Neural crest cell (in vitro differentiated cells): ENCODE data around the gene SLC7A6OS. TPM values are rescaled to one million over a fixed set of nuclear protein-coding genes. Genes with fewer than 3 reads are reported as not detected.

Source experiments
- DNase-seq: peaks from one replicate; pipeline ENCODE4 v3.0.0; 2021; ENCODE audit warnings: low read depth, mixed read lengths, low spot score
- H3K27ac Mint-ChIP-seq: one replicate; pipeline ENCODE4 v1.8.0; 2021; ENCODE audit warnings: mild to moderate bottlenecking, mixed read lengths; ENCODE audit not compliant: unreplicated experiment
- H3K27me3 Mint-ChIP-seq: 2 replicates; pipeline ENCODE4 v1.8.0; 2021; ENCODE audit warnings: low read depth, mild to moderate bottlenecking, mixed read lengths
- H3K36me3 Mint-ChIP-seq: 2 replicates; pipeline ENCODE4 v1.8.0; 2021; ENCODE audit warnings: low read depth, mild to moderate bottlenecking, mixed read lengths
- H3K4me1 Mint-ChIP-seq: 2 replicates; pipeline ENCODE4 v1.8.0; 2021; ENCODE audit warnings: mixed read lengths
- H3K4me3 Mint-ChIP-seq: one replicate; pipeline ENCODE4 v1.8.0; 2021; ENCODE audit warnings: mild to moderate bottlenecking, mixed read lengths
- H3K9me3 Mint-ChIP-seq: 2 replicates; pipeline ENCODE4 v1.8.0; 2021; ENCODE audit warnings: mixed read lengths
- total RNA-seq: library from RNA; stranded (reverse); gene quantifications from 2 replicates; pipeline ENCODE4 v1.2.1, GENCODE V29; 2021
- TF ChIP-seq, protein P1 (sequence below): fragments of 200-600 bp; sonication (generic); conservative IDR thresholded peaks from 2 replicates; pipeline ENCODE4 v1.5.0; 2021; ENCODE audit warnings: antibody characterized with exemption, mild to moderate bottlenecking

SLC7A6OS gene
- total RNA-seq, 1 donor from 2014 or later: 23.8 TPM

DNA sequence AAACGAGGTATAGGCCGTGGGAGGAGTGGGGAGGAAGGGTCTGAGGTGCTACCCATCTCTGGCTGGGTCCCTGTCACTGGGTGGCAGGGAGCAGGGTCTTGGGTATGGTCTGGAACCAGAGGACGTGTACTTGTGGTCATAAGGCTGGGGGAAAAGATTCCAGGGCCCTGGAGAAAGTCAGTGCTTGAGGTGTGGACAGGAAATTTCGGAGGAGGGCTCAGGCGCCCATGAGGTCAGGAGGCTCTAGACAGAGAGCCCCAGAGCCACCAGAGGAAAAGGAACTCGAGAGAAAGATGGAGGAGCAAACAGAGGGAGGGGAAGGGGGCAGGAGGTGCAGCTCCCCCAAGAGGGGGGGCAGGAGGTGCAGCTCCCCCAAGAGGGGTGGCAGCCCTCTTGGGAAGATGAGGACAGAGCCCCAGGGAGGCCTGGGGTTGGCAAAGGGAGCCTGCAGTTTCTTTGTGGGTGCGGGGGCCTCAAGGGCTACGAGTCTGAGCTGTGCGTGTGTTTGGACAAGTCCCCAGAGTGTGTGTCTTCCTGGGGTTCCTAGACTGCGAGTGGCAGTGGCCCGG is 47.1 kb downstream of the SLC7A6OS start:
- H3K27ac Mint-ChIP-seq: peak overlapping the region; percentile 92
- no peak for DNase-seq
- no peaks in the 10 kb centered on the region for H3K36me3 Mint-ChIP-seq
- TF ChIP-seq, protein P1, sequence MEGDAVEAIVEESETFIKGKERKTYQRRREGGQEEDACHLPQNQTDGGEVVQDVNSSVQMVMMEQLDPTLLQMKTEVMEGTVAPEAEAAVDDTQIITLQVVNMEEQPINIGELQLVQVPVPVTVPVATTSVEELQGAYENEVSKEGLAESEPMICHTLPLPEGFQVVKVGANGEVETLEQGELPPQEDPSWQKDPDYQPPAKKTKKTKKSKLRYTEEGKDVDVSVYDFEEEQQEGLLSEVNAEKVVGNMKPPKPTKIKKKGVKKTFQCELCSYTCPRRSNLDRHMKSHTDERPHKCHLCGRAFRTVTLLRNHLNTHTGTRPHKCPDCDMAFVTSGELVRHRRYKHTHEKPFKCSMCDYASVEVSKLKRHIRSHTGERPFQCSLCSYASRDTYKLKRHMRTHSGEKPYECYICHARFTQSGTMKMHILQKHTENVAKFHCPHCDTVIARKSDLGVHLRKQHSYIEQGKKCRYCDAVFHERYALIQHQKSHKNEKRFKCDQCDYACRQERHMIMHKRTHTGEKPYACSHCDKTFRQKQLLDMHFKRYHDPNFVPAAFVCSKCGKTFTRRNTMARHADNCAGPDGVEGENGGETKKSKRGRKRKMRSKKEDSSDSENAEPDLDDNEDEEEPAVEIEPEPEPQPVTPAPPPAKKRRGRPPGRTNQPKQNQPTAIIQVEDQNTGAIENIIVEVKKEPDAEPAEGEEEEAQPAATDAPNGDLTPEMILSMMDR: no peak
- H3K9me3 Mint-ChIP-seq: no peaks in the 10 kb centered on the region
- H3K27me3 Mint-ChIP-seq: no peaks in the 10 kb centered on the region
- peaks cover 26% of the 10 kb centered on the region for H3K4me1 Mint-ChIP-seq
- peak overlapping the region; percentile 92 for H3K4me3 Mint-ChIP-seq

DNA sequence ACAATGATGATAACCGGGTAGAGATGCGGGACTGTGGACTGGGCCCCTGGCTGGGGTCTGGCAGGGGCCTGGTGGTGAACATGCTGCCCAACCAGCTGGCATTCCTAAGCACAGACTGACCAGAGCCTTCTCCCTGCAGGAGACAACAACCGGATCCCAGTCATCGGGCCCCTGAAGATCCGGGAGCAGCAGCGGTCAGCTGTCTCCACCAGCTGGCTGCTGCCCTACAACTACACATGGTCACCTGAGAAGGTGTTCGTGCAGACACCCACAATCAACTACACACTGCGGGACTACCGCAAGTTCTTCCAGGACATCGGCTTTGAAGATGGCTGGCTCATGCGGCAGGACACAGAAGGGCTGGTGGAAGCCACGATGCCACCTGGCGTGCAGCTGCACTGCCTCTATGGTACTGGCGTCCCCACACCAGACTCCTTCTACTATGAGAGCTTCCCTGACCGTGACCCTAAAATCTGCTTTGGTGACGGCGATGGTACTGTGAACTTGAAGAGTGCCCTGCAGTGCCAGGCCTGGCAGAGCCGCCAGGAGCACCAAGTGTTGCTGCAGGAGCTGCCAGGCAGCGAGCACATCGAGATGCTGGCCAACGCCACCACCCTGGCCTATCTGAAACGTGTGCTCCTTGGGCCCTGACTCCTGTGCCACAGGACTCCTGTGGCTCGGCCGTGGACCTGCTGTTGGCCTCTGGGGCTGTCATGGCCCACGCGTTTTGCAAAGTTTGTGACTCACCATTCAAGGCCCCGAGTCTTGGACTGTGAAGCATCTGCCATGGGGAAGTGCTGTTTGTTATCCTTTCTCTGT is 51.5 kb downstream of the SLC7A6OS start:
- no peak for DNase-seq
- TF ChIP-seq, protein P1: no peak
- H3K4me1 Mint-ChIP-seq: peaks cover 7% of the 10 kb centered on the region
- no peaks in the 10 kb centered on the region for H3K27me3 Mint-ChIP-seq
- H3K9me3 Mint-ChIP-seq: no peaks in the 10 kb centered on the region
- H3K27ac Mint-ChIP-seq: no peak overlapping the region
- no peak overlapping the region for H3K4me3 Mint-ChIP-seq
- no peaks in the 10 kb centered on the region for H3K36me3 Mint-ChIP-seq

DNA sequence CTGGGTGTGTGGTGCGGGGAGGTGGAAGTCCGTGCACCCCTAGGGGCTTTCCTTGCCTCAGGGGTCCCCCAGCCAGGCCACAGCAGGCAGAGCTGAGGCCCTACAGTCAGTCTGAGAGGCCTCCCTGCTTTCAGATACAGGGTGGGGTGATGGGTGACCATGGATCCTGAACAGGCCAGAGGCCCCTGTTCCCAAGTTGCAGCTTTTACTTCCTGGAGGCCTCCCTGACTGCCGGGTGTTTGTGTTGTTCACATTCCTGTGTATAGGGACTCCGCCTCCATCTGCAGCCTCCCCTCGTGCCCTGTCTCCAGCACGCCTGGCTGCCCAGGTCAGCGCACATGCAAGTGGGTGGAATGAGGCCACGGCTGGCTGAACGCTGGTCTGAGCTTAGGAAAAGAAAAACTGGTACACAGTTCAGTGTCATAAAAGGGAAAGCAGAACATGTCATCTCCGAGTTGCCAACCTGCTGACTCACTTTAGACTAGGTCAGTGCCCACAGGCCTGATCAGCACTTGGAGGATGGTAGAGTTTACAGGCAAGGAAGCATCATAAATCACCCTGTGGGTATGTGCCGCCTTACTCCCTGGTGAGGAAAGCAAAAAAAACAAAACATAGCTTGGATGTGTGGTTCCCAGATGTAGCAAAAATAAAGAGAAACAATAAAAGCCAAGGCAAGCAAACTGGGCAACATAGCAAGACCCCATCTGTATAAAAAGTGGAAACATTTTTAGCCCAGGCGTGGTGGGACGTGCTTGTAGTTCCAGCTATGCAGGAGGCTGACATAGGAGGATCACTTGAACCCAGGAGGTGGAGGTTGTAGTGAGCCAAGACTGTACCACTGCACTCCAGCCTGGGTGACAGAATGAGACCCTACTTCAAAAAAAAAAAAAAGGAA is 52.6 kb downstream of the SLC7A6OS start:
- Mint-ChIP-seq H3K27ac (peak overlapping the region; percentile 19), H3K4me3 (peak overlapping the region; percentile 54)
- no peak for DNase-seq

DNA sequence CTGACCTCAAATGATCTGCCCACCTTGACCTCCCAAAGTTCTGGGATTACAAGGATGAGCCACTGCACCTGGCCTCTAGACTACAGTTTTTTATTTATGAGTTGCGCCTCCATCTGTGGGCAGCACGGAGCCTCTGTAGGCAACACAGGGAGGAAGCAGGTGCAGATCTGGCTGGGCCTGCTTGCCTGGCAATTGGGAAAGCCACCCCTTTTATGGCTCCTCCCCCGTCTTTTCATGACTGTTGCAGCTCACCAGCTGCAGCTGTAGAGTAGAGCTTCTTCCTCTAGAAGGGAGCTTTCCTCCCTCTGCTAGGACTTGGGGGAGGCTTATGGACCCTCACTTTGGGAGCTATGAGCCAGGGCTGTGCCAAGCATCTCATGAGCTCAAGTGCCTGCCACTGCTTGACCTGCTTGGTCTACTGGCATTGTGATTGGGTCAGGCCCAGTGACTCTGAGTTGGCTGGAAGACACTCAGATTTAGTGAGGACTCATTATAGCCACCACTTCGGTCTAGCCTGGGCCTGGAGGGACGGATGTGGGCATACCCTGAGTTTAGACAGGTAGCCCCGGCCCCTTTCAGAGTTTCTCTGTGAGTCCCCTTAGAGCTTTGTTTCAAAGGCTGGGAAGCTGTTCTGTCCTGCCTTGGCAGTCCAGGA is 53.4 kb downstream of the SLC7A6OS start:
- H3K9me3 Mint-ChIP-seq: no peaks in the 10 kb centered on the region
- peak overlapping the region; percentile 19 for H3K27ac Mint-ChIP-seq
- no peak overlapping the region for H3K4me3 Mint-ChIP-seq
- no peaks in the 10 kb centered on the region for H3K36me3 Mint-ChIP-seq
- no peaks in the 10 kb centered on the region for H3K4me1 Mint-ChIP-seq
- TF ChIP-seq, protein P1: no peak
- DNase-seq: no peak
- no peaks in the 10 kb centered on the region for H3K27me3 Mint-ChIP-seq

More for the DNA sequence above, 52.6 kb downstream of the SLC7A6OS start:
- H3K9me3 Mint-ChIP-seq: no peaks in the 10 kb centered on the region
- H3K36me3 Mint-ChIP-seq: no peaks in the 10 kb centered on the region
- peaks cover 2% of the 10 kb centered on the region for H3K4me1 Mint-ChIP-seq
- no peaks in the 10 kb centered on the region for H3K27me3 Mint-ChIP-seq
- TF ChIP-seq, protein P1: no peak

DNA sequence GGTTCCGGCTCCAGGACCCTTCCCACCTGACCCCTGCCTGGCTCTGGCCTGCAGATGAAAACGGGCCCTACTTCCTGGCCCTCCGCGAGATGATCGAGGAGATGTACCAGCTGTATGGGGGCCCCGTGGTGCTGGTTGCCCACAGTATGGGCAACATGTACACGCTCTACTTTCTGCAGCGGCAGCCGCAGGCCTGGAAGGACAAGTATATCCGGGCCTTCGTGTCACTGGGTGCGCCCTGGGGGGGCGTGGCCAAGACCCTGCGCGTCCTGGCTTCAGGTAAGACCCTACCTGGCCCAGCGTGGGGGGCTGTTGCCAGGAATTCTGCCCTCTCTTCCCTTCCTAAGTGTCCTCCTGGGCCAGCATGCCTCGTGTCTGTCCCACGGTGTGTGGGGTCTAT is 55.0 kb downstream of the SLC7A6OS start:
- TF ChIP-seq, protein P1: no peak
- Mint-ChIP-seq H3K27me3 (no peaks in the 10 kb centered on the region), H3K9me3 (no peaks in the 10 kb centered on the region), H3K4me1 (no peaks in the 10 kb centered on the region), H3K27ac (no peak overlapping the region), H3K36me3 (no peaks in the 10 kb centered on the region), H3K4me3 (no peak overlapping the region)
- no peak for DNase-seq
